RPMI7951 (cell line): ENCODE data around the gene RNF167. TPM values are rescaled to one million over a fixed set of nuclear protein-coding genes. Genes with fewer than 3 reads are reported as not detected.
"Not testable (repeated sequence)": the region's sequence is repeated elsewhere in the genome, so short reads cannot be mapped to it uniquely, and the experiment has no call there.

Experiments used
- DNase-seq: peaks from one replicate; pipeline ENCODE4 v3.0.0-alpha.2; 2012; ENCODE audit warnings: low read depth
- total RNA-seq: library from RNA; depleted of rRNA; stranded (reverse); fragments of >200 nt; shearing (Covaris generic); gene quantifications from 2 replicates; pipeline ENCODE4 v1.2.3, GENCODE V29; 2014

The RNF167 gene
- total RNA-seq, 1 experiment from 2014 or later, result 24.0 TPM

- no peak for DNase-seq
Measured at GRCh38 chr17:4902540-4902939, 37.5 kb upstream of the RNF167 start.

DNA sequence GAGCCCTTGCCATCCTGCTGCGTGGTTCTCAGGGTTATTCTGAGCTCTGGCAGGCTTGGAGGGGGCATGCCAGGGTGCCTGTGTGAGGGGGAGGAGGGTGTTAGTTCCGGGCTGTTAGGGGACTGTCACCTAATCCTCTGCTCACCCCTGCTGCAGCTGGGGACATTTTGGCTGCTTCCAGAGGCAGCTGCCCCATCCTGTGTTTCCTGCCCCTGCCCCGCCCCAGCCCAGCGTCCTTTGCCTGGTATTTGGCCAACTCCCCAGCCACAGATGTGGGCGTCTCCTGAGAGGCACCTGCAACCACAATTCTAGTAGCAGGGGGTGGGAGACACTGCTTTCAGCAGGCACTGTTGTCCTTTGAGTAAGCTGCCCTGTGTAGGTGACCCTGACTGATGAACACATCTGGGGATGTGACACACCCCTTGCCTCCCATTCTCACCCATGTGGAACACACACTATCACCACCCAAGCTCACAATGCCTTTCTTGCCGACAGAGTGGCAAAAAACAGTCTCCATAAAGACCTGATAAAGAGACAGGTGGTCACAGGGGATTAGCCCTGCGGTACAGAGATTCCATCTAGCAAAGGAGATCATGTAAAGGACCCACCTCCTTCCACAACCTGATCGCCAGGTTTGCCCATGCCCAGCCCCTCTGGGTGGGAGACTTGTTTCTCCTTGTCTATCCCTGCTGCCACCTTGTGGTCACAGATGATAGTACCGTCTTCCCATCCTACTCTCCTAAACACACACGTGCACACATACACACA lies 36.8 kb upstream of the RNF167 start, which contains the start of gene CHRNE:
Gene CHRNE (minus strand): TSS at position 48 of the 768 bp plus-strand sequence. CDS start 35 bp downstream, at position 13.
- peak; percentile 58 for DNase-seq

DNA sequence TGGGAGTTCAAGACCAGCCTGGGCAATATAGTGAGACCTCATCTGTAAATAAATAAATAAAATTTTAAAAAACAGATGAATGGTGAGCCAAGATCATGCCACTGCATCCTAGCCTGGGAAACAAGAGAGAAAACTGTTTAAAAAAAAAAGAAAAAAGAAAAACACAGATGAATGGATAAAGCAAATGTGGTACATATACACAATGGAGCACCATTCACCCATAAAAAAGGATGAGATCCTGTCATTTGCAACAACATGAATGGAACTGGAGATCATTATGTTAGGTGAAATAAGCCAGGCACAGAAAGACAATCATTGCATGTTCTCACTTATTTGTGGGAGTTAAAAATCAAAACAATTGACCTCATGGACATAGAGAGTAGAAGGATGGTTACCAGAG lies 33.4 kb upstream of the RNF167 start:
- DNase-seq, result not testable (repeated sequence)

DNA sequence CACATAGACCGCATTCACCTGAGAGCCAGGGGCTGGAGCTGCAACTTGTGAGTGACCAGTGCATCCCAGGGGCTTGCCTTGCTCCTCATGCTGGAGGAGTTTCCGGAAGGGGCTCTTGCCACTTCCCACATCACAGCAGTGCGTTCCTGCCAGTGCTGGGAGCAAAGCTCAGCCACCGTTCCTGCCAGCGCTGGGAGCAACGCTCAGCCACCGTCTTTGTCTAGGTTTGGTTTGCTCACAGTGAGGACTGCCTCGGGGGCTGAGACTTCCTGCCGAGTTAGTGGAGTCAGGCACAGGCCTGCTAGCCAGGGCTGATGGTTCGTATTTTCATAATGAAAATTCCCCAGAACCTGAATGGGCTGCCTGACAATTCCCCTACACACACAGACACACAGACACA lies 31.8 kb upstream of the RNF167 start:
- peak; percentile 86 for DNase-seq

- DNase-seq, result peak; percentile 91
Measured at GRCh38 chr17:4908711-4909496, 31.2 kb upstream of the RNF167 start.

DNA sequence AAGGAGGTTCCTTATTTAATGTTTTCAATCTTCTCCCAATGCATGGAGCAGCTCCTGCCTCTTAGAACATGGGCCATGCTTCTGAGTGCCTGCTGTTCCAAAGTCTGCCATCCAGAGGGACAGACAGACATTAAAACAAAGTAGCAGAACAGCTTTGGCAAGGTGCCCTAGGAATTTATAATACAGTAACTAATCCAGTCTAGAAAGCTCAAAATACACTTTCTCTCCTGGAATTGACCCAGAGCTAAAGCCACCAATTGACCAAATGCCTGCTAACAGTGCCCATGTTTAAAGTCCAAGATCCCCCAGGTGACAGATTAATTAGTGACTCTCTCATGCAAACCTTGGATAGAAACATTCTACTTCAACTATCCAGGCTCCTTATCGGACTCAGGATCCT lies 26.1 kb upstream of the RNF167 start:
- peak; percentile 8 for DNase-seq

DNA sequence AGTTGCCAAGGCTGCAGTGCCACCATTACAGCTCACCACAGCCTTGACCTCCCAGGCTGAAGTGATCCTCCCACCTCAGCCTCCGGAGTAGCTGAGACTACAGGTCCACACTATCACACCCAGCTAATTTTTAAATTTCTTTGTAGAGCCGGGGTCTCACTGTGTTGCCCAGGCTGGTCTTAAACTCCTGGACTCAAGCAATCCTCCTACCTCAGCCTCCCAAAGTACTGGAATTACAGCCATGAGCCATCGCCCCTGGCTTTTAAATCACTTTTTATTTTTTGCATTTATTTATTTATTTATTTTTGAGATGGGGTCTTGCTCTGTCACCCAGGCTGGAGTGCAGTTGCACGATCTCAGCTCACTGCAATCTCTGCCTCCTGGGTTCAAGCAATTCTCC lies 25.5 kb upstream of the RNF167 start:
- DNase-seq, result not testable (repeated sequence)

- DNase-seq, result no peak
Measured at GRCh38 chr17:4919511-4920047, 20.5 kb upstream of the RNF167 start.

DNA sequence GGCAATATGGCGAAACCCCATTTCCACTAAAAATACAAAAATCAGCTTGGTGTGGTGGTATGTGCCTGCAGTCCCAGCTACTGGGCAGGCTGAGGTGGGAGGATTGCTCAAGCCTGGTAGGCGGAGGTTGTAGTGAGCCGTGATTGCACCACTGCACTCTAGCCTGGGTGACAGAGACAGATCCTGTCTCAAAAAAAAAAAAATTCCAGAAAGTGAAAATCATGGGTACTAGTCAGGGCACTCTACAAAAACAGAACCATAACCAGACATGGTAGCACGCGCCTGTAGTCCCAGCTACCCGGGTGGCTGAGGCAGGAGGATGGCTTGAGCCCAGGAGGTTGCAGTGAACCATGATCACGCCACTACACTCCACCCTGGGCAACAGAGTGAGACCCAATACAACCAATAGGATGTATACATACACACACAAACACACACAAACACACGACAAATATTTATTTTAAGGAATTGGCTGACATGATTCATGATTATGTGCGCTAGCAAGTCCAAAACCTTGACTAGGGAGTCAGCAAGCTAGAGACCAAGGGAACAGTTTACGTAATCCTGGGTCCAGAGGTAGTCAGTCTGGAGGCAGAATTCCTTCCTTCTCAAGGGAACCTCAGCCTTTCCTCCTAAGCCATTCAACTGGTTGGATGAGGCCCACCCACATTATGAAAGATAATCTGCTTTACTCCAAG lies 19.6 kb upstream of the RNF167 start:
- DNase-seq, result no peak

- no peak for DNase-seq
Measured at GRCh38 chr17:4921320-4921719, 18.7 kb upstream of the RNF167 start.

DNA sequence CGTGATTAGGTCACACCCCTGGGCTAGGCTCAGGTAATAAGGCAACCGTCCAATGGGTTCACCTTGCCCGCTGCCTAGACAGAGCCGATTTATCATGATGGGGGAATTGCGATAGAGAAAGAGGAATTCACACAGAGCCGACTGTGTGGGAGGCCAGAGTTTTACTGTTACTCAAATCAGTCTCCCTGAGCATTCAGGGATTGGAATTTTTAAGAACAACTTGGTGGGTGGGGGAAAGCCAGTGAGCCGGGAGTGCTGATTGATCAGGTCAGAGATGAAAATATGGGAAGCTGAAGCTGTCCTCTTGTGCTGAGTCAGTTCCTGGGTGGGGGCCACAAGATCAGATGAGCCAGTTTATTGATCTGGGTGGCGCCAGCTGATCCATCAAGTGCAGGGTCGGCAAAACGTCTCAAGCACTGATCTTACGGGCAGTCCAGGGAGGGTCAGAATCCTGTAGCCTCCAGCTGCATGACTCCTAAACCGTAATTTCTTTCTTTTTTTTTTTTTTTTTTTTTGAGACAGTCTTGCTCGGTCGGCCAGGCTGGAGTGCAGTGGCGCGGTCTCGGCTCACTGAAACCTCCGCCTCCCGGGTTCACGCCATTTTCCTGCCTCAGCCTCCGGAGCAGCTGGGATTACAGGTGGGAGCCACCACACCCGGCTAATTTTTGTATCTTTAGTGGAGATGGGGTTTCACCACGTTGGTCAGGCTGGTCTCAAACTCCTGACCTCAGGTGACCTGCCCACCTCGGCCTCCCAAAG lies 13.3 kb upstream of the RNF167 start:
- DNase-seq, result not testable (repeated sequence)

DNA sequence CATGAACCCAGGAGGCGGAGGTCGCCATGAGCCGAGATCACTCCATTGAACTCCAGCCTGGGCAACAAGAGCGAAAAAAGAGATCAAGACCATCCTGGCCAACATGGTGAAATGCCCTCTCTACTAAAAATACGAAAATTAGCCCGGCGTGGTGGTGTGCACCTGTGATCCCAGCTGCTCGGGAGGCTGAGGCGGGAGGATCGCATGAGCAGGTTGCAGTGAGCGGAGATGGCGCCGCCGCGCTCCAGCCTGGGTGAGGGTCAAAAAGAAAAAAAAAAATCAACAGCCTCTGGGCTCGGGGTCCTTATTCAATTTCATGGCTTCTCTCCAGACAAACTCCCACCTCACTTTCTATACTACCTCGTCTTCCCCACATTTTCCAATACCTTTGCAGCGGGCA lies 11.2 kb upstream of the RNF167 start:
- DNase-seq, result no peak

DNA sequence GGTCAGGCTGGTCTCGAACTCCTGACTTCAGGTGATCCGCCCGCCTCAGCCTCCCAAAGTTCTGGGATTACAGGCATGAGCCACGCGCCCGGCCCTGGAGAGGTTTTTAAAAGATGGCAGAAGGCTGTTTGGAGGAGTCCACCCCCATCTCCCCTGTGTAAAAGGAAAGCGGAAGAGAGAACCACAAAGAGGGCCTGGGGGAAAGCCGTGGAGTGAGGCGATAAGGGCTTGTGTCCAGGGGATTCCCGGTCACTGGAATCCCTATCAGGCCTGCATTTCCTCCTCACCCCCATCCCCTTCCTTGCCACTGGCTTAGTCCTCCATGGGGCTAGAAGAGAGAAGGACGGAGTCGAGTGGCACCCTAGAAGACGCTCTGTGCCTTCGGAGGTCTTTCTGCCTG lies 8.1 kb upstream of the RNF167 start, which contains the start of gene GP1BA:
Gene GP1BA (plus strand): TSS at position 315 of the 400 bp plus-strand sequence. CDS start 328 bp downstream, outside the sequence.
- peak; percentile 60 for DNase-seq

DNA sequence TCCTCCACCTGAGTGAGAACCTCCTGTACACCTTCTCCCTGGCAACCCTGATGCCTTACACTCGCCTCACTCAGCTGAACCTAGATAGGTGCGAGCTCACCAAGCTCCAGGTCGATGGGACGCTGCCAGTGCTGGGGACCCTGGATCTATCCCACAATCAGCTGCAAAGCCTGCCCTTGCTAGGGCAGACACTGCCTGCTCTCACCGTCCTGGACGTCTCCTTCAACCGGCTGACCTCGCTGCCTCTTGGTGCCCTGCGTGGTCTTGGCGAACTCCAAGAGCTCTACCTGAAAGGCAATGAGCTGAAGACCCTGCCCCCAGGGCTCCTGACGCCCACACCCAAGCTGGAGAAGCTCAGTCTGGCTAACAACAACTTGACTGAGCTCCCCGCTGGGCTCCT lies 7.3 kb upstream of the RNF167 start:
- no peak for DNase-seq

- DNase-seq, result no peak
Measured at GRCh38 chr17:4933646-4934045, 6.4 kb upstream of the RNF167 start.

- DNase-seq, result peak; percentile 78
Measured at GRCh38 chr17:4934173-4934979, 5.7 kb upstream of the RNF167 start.

DNA sequence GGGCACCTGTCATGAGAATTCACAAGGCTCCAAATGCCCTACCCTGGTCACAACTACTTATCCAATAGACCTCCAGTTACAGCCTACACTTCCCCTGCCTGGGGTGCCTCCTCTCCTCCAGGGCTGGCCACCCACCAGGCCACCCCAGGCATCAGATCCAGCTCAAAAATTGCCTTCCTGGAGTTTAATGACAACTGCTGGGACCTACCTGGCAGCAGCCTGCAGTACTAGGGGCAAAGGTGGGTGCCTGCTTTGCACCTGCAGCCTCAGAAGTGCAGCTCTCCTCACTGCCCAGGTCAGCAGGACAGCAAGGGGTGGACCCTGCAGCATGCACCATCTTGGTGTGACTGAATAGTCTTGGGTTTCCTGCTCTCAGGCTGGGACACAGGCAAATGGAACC lies 4.4 kb upstream of the RNF167 start:
- no peak for DNase-seq

DNA sequence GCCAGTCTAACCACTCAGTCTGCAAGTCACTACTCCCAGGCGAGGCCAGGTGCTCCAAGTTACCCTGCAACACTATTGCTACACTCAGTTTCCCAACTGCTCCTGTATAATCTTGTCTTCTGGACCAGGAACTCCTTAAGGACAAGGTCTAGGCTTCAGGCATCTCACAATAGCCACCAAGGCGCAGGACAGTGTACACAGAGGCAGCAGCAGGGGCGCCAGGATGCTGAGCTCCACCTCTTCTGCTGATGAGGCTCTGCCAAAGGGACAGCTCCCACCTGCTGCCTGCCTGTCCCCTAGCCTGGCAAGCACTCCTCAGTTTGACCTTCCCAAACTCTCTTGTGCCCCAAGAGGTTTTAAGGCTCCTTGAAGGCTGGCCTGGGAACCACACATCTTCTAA lies 3.6 kb upstream of the RNF167 start:
- DNase-seq, result no peak

DNA sequence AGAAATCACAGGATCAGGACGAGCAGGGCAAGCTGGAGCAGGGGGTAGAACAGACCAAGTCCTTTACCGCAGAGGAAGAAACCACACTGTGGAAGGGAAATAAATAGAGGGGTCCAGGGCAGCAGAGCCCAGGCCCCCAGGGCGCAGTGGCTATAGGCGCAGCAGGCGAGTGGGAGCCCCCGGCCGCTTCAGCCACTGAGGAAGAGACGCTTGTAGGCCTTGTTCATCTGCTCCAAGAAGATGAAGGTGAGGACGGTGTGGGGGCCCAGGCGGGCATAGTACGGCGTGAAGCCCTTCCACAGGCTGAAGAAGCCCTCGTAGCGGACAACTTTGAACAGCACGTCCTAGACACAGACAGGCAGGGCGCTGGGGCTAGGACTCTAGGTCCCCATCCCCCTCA lies 2.5 kb upstream of the RNF167 start:
- DNase-seq, result no peak

- DNase-seq, result no peak
Measured at GRCh38 chr17:4938069-4938491, 2.0 kb upstream of the RNF167 start.
